NCI-H2196 treated with DMSO at 0.1 percent for 48 hours (cell line): ENCODE results near the gene PGS1.

Experiments used
- DNase-seq: peaks from one replicate; lab custom pipeline; 2025; ENCODE audit not compliant: unreplicated experiment; lab: John Stamatoyannopoulos, UW

Gene PGS1

GRCh38 chr17:78406396-78406795 is 27.9 kb downstream of the PGS1 start:
- DNase-seq, result no peak

GRCh38 chr17:78406920-78407319 is 28.5 kb downstream of the PGS1 start:
- no peak for DNase-seq

GRCh38 chr17:78407387-78408000 is 29.0 kb downstream of the PGS1 start:
- no peak for DNase-seq

- no peak for DNase-seq
Measured at GRCh38 chr17:78408476-78409050, 30.1 kb downstream of the PGS1 start.

GRCh38 chr17:78409191-78409928 is 30.9 kb downstream of the PGS1 start:
- peak; percentile 70 for DNase-seq

GRCh38 chr17:78411241-78411857 is 32.9 kb downstream of the PGS1 start:
- no peak for DNase-seq

GRCh38 chr17:78412403-78412802 is 34.0 kb downstream of the PGS1 start:
- peak; percentile 39 for DNase-seq

GRCh38 chr17:78414178-78415162 is 36.0 kb downstream of the PGS1 start:
- no peak for DNase-seq

- no peak for DNase-seq
Measured at GRCh38 chr17:78415821-78416711, 37.6 kb downstream of the PGS1 start.

GRCh38 chr17:78416791-78417530 is 38.5 kb downstream of the PGS1 start:
- DNase-seq, result no peak

GRCh38 chr17:78417531-78417909 is 39.1 kb downstream of the PGS1 start:
- DNase-seq, result no peak

GRCh38 chr17:78418326-78419026 is 40.0 kb downstream of the PGS1 start:
- DNase-seq, result peak; percentile 26

GRCh38 chr17:78419970-78420815 is 41.7 kb downstream of the PGS1 start:
- DNase-seq, result no peak

GRCh38 chr17:78421084-78421533 is 42.7 kb downstream of the PGS1 start:
- DNase-seq, result no peak

GRCh38 chr17:78421534-78422266 is 43.3 kb downstream of the PGS1 start:
- DNase-seq, result peak; percentile 74

- no peak for DNase-seq
Measured at GRCh38 chr17:78422267-78422605, 43.8 kb downstream of the PGS1 start.
